Activated naive CD4-positive, alpha-beta T cell treated with anti-CD3 and anti-CD28 coated beads, Interleukin-2, amount 10 ng/mL, durations not matched to agents 7 days and 5 days (primary cell): ENCODE measurements around the gene JARID2.

Experiments
- CTCF ChIA-PET: fragments of 350-600 bp; sonication (Branson Sonifier 250); formaldehyde crosslinking; loops from one replicate; lab custom pipeline; 2021; ENCODE audit warnings: antibody characterized with exemption; lab: Charles Lee
- DNase-seq: peaks from one replicate; pipeline ENCODE4 v3.0.0-alpha.2; 2020
- H3K27ac Mint-ChIP-seq: one replicate; pipeline ENCODE4 v1.8.0; 2021; ENCODE audit warnings: mild to moderate bottlenecking, moderate library complexity, mixed read lengths
- H3K27me3 Mint-ChIP-seq: one replicate; pipeline ENCODE4 v1.8.0; 2021; ENCODE audit warnings: mild to moderate bottlenecking, mixed read lengths
- H3K36me3 Mint-ChIP-seq: one replicate; pipeline ENCODE4 v1.8.0; 2021; ENCODE audit warnings: mixed read lengths
- H3K4me1 Mint-ChIP-seq: one replicate; pipeline ENCODE4 v1.8.0; 2021; ENCODE audit warnings: mixed read lengths
- H3K4me3 Mint-ChIP-seq: one replicate; pipeline ENCODE4 v1.8.0; 2021; ENCODE audit warnings: mild to moderate bottlenecking, moderate library complexity, mixed read lengths
- H3K9me3 Mint-ChIP-seq: one replicate; pipeline ENCODE4 v1.8.0; 2021; ENCODE audit warnings: mixed read lengths

The JARID2 gene

DNA sequence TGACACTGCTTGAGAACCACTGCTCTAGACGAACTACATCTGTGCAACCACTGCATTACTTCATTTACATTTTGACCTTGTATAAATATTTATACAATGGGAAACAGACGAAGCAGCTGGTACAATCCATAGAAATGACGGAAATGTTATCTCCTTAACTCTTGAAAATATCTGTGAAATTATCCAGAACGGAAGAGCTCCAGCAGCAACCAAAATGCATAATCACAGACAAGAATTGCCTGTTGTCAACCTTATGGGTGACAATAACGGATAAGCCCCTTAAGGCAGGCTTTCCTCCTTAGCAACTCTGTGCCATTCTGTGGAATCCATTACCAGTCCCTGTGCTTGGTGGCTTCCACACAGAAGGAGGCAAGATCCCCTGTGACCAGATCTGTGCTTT, 301.5 kb downstream of the JARID2 start:
- DNase-seq, result no peak
- CTCF ChIA-PET, result no interaction called here
- Mint-ChIP-seq H3K9me3 (peaks cover 6% of the 10 kb centered on the region), H3K4me1 (no peaks in the 10 kb centered on the region), H3K27me3 (no peaks in the 10 kb centered on the region), H3K27ac (no peak overlapping the region), H3K36me3 (peaks cover 5% of the 10 kb centered on the region), H3K4me3 (no peak overlapping the region)

DNA sequence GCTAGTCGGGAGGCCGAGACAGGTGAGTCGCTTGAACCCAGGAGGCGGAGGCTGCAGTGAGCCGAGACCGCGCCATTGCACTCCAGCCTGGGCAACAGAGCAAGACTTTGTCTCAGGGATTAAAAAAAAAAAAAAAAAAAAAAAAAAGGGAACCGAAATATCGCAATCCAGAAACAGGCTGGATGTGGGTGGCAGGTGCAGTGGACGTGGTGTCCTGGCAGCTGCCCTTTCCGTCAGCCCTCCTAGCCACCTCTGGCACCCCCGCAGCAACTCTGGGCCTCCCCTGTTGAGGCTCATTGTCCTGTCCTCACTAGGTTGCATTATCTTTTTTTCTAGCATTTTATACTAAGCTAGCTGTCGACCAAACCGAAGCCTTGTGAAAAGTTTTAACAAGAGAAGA, 303.5 kb downstream of the JARID2 start:
- Mint-ChIP-seq H3K4me1 (no peaks in the 10 kb centered on the region), H3K4me3 (no peak overlapping the region), H3K9me3 (no peaks in the 10 kb centered on the region), H3K27me3 (no peaks in the 10 kb centered on the region), H3K27ac (no peak overlapping the region), H3K36me3 (no peaks in the 10 kb centered on the region)
- CTCF ChIA-PET, result no interaction called here
- no peak for DNase-seq

DNA sequence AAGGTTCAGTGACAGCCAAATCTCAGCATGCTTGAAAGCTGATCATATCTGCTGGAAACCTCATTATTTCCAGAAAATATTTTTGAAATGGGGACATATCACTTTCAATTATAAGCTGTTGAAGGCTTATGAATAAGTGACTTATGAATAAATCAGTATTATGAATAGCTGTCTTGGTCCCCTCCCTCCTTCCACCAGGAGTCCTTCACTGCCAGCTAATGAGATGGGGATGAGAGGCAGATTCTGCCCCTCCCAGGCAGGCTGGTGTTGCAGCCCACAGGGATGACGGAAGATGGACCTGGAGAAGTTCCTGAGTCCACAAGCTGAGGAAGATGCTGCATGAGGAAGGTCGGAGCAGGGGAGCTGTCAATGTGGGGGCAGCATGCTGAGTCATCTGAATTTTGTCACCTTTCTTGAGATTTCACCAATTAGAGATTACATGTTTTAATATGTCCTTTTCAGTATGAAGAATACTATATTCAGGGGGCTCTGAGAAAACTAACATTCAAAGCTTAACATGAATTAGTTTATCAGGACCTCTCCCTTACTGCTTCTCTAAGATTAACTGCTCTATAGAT, 304.8 kb downstream of the JARID2 start:
- Mint-ChIP-seq H3K4me3 (no peak overlapping the region), H3K4me1 (no peaks in the 10 kb centered on the region), H3K27me3 (no peaks in the 10 kb centered on the region), H3K27ac (no peak overlapping the region), H3K36me3 (no peaks in the 10 kb centered on the region), H3K9me3 (no peaks in the 10 kb centered on the region)
- CTCF ChIA-PET, result no interaction called here
- DNase-seq, result no peak

DNA sequence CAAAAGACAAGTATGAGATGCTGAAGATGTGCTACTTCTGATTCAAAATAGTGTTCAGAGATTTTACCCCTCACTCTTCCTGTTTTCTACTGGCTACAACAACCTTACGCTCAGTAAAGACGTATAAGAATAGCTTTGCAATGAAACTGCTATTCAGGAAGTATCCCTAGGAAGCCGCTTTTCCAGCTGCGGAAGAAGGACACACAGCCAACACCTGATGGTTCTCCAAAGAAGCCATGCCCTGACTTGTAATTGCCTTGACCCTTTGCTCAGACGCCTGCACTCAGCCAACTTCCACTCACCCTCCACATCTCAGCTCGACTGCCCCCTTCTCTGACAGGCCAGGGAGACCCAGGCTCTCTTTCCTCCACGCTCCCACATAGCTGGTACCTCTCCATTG, 305.4 kb downstream of the JARID2 start:
- Mint-ChIP-seq H3K4me1 (no peaks in the 10 kb centered on the region), H3K27ac (no peak overlapping the region), H3K27me3 (no peaks in the 10 kb centered on the region), H3K9me3 (no peaks in the 10 kb centered on the region), H3K36me3 (no peaks in the 10 kb centered on the region), H3K4me3 (no peak overlapping the region)
- no peak for DNase-seq
- CTCF ChIA-PET, result interaction anchor here (0.8 kb wide), 1 partner anchor 21 kb away, joined by 4 read pairs; no protein-coding TSS in a partner anchor

DNA sequence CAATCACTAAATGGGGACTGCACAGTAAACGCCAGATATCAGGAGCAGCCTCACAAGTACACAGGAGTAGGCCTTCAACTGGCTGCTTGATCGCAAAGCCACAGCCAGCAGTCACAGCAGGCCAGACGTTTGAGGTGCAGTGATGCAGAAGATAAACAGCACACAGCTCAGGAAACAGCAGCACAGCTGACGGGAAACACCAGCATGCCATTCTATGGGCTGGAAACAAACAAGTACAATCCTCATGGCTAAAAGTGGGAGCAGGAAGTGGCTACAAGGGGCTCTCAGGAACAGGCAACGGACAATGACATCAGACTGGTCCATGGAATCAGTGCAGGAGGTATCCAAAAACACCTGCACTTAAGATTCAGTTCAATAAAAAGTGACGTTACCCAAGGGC, 305.9 kb downstream of the JARID2 start:
- CTCF ChIA-PET, result interaction anchor here (0.8 kb wide), 1 partner anchor 20 kb away, joined by 4 read pairs; no protein-coding TSS in a partner anchor
- no peak for DNase-seq
- Mint-ChIP-seq H3K4me3 (no peak overlapping the region), H3K9me3 (no peaks in the 10 kb centered on the region), H3K27me3 (no peaks in the 10 kb centered on the region), H3K36me3 (no peaks in the 10 kb centered on the region), H3K4me1 (no peaks in the 10 kb centered on the region), H3K27ac (no peak overlapping the region)

DNA sequence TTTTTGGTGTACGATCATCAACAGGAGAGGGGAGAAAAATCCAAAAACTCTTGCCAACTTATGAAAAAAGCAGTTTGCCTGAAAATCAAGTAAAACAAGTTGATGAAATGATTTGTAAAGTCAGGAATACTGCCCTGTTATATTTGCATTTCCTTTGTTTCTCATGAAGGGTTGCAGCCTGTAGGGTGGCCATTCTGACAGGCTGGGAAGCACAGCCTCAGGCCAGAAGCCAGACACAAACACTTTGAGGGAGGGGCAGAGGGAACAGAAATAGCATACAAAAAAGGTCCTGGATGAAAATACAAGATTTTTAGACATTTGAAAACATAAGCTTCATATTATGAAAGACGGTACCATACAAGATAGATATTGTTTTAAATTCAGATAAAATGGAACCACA, 307.2 kb downstream of the JARID2 start:
- no peak overlapping the region for H3K4me3 Mint-ChIP-seq
- no peak overlapping the region for H3K27ac Mint-ChIP-seq
- H3K36me3 Mint-ChIP-seq, result no peaks in the 10 kb centered on the region
- no peaks in the 10 kb centered on the region for H3K4me1 Mint-ChIP-seq
- H3K9me3 Mint-ChIP-seq, result no peaks in the 10 kb centered on the region
- H3K27me3 Mint-ChIP-seq, result no peaks in the 10 kb centered on the region
- DNase-seq, result no peak
- CTCF ChIA-PET, result no interaction called here

DNA sequence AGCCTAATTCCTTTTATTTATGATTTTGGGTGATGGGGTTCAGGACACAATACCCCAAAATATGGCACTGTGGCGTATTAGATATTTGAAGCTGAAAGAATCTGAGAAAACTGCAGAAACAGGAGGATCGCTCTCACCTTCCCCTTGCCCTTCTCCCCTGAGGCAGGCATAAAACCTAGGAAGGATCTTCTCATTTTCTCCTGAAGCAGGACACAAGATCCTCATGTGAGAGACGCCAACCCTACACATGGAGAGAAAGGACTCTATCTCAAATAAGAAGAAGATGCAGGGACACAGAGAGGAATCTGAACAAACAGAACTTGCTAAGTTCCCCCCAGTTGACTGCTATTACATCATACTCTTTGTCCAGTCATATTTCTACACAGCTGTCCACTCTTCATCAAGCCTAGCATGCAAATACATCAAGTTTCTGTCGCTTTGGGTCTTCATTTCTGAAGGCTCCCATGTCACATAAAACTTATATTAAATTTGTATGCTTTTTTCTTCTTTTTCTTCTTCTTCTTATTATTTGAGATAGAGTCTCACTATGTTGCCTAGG, 307.9 kb downstream of the JARID2 start:
- H3K36me3 Mint-ChIP-seq, result no peaks in the 10 kb centered on the region
- no peak for DNase-seq
- no peak overlapping the region for H3K4me3 Mint-ChIP-seq
- CTCF ChIA-PET, result no interaction called here
- no peaks in the 10 kb centered on the region for H3K4me1 Mint-ChIP-seq
- H3K27ac Mint-ChIP-seq, result no peak overlapping the region
- H3K27me3 Mint-ChIP-seq, result no peaks in the 10 kb centered on the region
- H3K9me3 Mint-ChIP-seq, result no peaks in the 10 kb centered on the region

DNA sequence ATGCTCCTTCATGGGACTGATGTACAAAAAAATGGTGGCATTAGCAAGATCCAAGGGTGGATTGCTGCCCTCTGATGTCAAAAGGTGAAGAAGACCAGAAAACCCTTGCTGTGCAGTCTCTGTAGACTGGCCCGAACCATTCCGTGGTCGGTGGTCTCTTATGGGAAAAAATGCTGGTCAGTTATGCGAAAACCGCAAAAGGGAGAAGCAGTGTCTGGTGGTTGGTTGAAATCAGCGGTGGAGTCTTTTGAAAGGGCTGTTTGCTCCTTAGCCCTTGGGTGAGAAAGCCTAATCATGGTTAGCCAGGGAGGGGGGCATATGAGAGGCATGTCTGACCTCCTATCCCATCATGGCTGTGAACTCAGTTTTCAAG, 308.8 kb downstream of the JARID2 start:
- CTCF ChIA-PET, result no interaction called here
- Mint-ChIP-seq H3K36me3 (no peaks in the 10 kb centered on the region), H3K27me3 (no peaks in the 10 kb centered on the region), H3K4me1 (no peaks in the 10 kb centered on the region), H3K9me3 (no peaks in the 10 kb centered on the region), H3K27ac (no peak overlapping the region), H3K4me3 (no peak overlapping the region)
- DNase-seq, result no peak

DNA sequence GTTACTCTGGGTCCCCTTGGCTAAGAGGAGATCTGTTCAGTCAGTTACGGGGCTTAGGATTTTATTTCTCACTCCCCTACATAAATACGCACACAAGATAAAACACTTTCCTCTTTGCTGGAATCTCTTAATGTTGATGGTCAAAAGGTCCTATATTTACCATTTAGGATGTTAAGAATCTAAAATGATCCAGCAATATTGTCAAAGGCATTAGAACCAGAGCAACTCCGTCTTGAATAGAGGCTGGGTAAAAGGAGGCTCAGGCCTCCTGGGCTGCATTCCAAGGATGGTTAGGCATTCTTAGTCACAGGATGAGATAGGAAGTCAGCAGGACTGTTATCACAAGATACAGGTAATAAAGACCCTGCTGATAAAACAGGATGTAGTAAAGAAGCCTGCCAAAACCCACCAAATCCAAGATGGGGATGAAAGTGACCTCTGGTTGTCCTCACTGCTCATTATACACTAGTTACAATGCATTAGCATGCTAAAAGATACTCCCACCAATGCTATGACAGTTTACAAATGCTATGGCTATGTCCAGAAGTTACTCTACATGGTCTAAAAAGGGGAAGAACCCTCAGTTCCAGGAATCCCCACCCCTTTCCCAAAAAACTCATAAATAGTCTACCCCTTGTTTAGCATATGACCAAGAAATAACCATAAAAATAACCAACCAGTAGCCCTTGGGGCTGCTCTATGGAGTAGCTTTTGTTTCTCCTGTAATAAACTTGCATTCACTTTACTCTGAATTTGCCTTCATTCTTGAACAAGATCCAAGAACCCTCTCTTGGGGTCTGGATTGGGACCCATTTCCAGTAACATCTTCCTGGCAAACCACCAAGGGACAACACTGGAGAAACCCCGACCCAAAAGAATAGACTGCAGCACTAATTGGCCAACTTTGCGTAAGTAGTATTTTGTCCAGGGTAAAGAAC, 309.5 kb downstream of the JARID2 start:
- Mint-ChIP-seq H3K36me3 (no peaks in the 10 kb centered on the region), H3K27me3 (no peaks in the 10 kb centered on the region), H3K27ac (no peak overlapping the region), H3K4me3 (no peak overlapping the region), H3K9me3 (no peaks in the 10 kb centered on the region), H3K4me1 (no peaks in the 10 kb centered on the region)
- CTCF ChIA-PET, result no interaction called here
- DNase-seq, result no peak

DNA sequence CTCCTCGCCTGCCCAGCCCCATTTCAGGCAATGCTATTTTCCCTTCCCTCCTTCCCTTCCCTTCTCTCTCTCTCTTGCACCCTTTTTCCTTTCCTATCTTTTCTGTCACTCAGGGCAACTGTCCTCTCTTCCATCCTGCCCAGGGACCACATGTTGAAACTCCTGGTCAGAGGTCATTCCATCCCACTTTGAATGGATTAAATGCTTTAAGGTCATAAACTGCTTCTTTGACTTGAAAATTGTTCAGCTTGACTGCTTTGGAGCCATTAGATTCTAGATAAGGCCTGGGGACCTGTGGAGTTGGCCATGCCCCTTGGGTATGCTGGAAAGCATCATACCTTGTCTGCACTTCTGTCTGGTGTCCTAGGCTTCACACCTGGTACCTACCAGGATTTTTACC, 310.8 kb downstream of the JARID2 start:
- Mint-ChIP-seq H3K4me1 (no peaks in the 10 kb centered on the region), H3K27me3 (no peaks in the 10 kb centered on the region), H3K36me3 (peaks cover 2% of the 10 kb centered on the region), H3K4me3 (no peak overlapping the region), H3K9me3 (no peaks in the 10 kb centered on the region), H3K27ac (no peak overlapping the region)
- DNase-seq, result no peak
- CTCF ChIA-PET, result no interaction called here

DNA sequence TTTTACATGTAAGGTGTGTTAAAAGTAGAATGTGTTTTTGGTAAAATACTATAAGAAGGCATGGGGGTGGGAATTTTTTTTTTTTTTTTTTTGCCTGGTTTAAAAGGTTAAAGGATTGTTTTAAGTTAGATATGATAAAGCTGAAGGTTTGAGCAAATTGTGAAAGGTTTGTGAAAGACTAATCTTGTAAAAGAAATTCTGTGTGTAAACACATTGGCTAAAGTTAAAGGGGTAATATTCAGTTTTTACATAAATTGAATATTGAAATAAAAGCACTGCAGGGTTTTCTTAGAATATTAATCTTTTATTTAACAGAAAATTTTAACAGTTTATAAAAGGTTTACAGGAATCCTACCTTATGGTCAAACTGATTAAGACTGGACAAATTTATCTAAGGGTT, 311.3 kb downstream of the JARID2 start:
- H3K9me3 Mint-ChIP-seq, result no peaks in the 10 kb centered on the region
- H3K4me1 Mint-ChIP-seq, result no peaks in the 10 kb centered on the region
- peaks cover 2% of the 10 kb centered on the region for H3K36me3 Mint-ChIP-seq
- CTCF ChIA-PET, result no interaction called here
- no peak overlapping the region for H3K27ac Mint-ChIP-seq
- H3K4me3 Mint-ChIP-seq, result no peak overlapping the region
- DNase-seq, result no peak
- no peaks in the 10 kb centered on the region for H3K27me3 Mint-ChIP-seq

DNA sequence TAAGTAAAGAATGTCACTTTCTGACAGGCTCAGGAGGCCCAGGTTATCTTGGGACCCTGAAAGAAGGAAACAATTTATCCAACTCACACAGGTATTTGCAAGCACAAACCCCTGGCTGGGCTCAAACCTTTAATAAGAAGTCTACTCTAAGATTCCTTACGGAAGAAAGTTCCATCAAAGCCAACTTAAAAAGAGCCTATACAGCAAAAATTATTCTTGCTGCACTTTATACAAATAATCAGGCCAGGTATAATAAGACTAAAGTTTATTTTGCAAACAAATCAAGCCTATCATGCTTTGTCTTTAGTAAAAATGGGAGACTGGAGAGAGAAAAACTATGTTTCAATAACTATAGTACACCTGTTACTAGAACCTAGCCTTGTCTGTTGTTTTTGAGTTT, 314.8 kb downstream of the JARID2 start:
- Mint-ChIP-seq H3K27ac (no peak overlapping the region), H3K9me3 (no peaks in the 10 kb centered on the region), H3K4me3 (no peak overlapping the region), H3K27me3 (no peaks in the 10 kb centered on the region), H3K36me3 (peaks cover 3% of the 10 kb centered on the region), H3K4me1 (no peaks in the 10 kb centered on the region)
- CTCF ChIA-PET, result no interaction called here
- no peak for DNase-seq

DNA sequence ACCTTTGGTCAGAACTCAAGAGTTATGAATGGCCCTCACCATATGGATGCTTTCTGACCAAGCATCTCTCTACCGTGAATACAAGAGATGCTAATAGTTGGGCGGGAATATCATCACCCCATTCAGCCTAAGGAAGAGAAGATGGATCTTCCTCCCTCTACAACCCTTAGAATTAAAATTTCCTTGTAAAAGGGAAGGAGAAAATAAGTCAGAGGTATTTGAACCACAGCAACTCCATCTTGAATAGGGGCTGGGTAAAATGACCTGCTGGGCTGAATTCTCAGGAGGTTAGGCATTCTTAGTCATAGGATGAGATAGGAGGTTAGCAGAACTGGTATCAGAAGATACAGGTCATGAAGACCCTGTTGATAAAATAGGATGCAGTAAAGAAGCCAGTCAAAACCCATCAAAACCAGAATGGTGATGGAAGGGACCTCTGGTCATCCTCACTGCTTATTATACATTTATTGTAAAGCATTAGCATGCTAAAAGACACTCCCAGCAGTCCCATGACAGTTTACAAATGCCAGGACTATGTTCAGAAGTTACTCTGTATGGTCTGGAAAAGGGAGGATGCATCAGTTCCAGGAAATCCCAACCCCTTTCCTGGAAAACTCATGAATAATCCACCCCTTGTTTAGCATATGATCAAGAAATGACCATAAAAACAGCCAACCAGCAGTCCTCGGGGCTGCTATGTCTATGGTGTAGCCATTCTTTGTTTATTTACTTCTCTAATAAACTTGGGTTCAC, 315.8 kb downstream of the JARID2 start:
- no peaks in the 10 kb centered on the region for H3K4me1 Mint-ChIP-seq
- CTCF ChIA-PET, result no interaction called here
- no peaks in the 10 kb centered on the region for H3K27me3 Mint-ChIP-seq
- peaks cover 3% of the 10 kb centered on the region for H3K36me3 Mint-ChIP-seq
- no peak for DNase-seq
- H3K27ac Mint-ChIP-seq, result no peak overlapping the region
- H3K4me3 Mint-ChIP-seq, result no peak overlapping the region
- no peaks in the 10 kb centered on the region for H3K9me3 Mint-ChIP-seq

DNA sequence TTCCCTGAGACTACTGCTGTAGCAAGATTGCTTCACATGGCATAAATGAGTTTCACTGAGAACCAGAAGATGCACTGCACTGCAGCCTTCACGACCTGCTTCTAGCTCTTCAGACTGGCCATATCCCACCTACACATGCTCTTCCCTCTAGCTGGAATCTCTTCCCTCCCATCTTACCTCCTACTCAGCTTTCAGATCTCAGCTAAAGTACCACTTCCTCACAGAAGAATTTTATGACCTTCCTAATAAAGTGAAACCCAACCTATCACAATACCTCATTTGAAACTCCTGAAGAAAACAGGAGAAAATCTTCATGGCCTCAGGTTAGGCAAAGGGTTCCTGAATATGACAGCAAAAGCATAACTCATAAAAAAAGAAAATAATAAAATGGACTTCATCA, 317.1 kb downstream of the JARID2 start:
- Mint-ChIP-seq H3K9me3 (no peaks in the 10 kb centered on the region), H3K4me3 (no peak overlapping the region), H3K27me3 (no peaks in the 10 kb centered on the region), H3K36me3 (peaks cover 3% of the 10 kb centered on the region), H3K4me1 (no peaks in the 10 kb centered on the region), H3K27ac (no peak overlapping the region)
- no peak for DNase-seq
- CTCF ChIA-PET, result no interaction called here
